Renal pelvis (tissue), 12 donors: Measurements from ENCODE around the gene LRRC30. TPM values are rescaled to one million over a fixed set of nuclear protein-coding genes. Genes with fewer than 3 reads are reported as not detected.
"Not testable (repeated sequence)": the region's sequence is repeated elsewhere in the genome, so short reads cannot be mapped to it uniquely, and the experiment has no call there.

Source experiments
- DNase-seq: peaks from one replicate; pipeline ENCODE4 v3.0.0-alpha.2; 2013
- long read RNA-seq, 16 experiments: transcript quantifications; one replicate each; lab custom pipeline, GENCODE V29; 2026
- polyA plus RNA-seq, 3 donors: library from polyadenylated mRNA; unstranded; fragments of 120-200 nt; gene quantifications; one replicate each; pipeline ENCODE4 v1.2.1, GENCODE V29; 2013; ENCODE audit not compliant: insufficient read length in 3 of 3

Gene LRRC30
- under 1 TPM in 2 of 3 donors, not detected in 1; 0.11 to 0.69 TPM for polyA plus RNA-seq
- long read RNA-seq, donor 1 = 0 reads
- long read RNA-seq, donor 2 = 0 reads
- long read RNA-seq, donor 3 = 0 reads
- long read RNA-seq, donor 4 = 0 reads
- long read RNA-seq, donor 5 = 0 reads
- long read RNA-seq, donor 6 = 0 reads
- long read RNA-seq, donor 7 = 0 reads
- long read RNA-seq, donor 8 = 0 reads
- long read RNA-seq, donor 9 = 0 reads
- long read RNA-seq, donor 10 = 0 reads
- long read RNA-seq, donor 11 = 0 reads
- long read RNA-seq, donor 12 = 0 reads
- long read RNA-seq, donor 13 = 0 reads
- long read RNA-seq, donor 14 = 0 reads
- long read RNA-seq, donor 15 = 0 reads
- long read RNA-seq, donor 16 = 0 reads

- DNase-seq = no peak
Measured at GRCh38 chr18:7230626-7231349, at the start of gene LRRC30. LRRC30 (plus strand) TSS chr18:7231089; CDS start chr18:7231139, 50 bp downstream.

GRCh38 chr18:7185701-7186100 lies 45.2 kb upstream of the LRRC30 start:
- no peak for DNase-seq

GRCh38 chr18:7190547-7191156 lies 40.2 kb upstream of the LRRC30 start:
- no peak for DNase-seq

- DNase-seq = no peak
Measured at GRCh38 chr18:7191736-7192135, 39.2 kb upstream of the LRRC30 start.

- DNase-seq = no peak
Measured at GRCh38 chr18:7195266-7195665, 35.6 kb upstream of the LRRC30 start.

GRCh38 chr18:7196421-7196820 lies 34.5 kb upstream of the LRRC30 start:
- DNase-seq = no peak

GRCh38 chr18:7197854-7198253 lies 33.0 kb upstream of the LRRC30 start:
- DNase-seq = no peak

- no peak for DNase-seq
Measured at GRCh38 chr18:7198326-7198725, 32.6 kb upstream of the LRRC30 start.

DNA sequence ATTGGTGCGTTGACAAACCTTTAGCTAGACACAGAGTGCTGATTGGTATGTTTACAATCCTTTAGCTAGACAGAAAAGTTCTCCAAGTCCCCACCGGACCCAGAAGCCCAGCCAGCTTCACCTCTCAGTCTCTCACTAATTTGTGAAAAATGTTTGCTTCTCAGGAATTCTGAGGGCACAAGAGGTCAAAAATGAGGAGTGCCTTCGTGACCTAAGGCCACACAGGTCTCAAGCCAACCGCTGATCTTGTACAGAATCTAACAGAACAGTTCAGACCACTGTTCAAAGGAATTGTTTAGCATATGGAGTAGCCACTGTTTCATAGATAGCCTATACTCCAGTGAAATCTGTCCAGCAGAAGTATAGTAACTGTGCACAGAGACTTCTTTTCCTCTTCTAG lies 29.8 kb upstream of the LRRC30 start:
- no peak for DNase-seq

- DNase-seq = no peak
Measured at GRCh38 chr18:7202169-7202568, 28.7 kb upstream of the LRRC30 start.

- not testable (repeated sequence) for DNase-seq
Measured at GRCh38 chr18:7203601-7204000, 27.3 kb upstream of the LRRC30 start.

GRCh38 chr18:7205346-7205745 lies 25.5 kb upstream of the LRRC30 start:
- DNase-seq = peak; percentile 17

GRCh38 chr18:7206217-7206616 lies 24.7 kb upstream of the LRRC30 start:
- no peak for DNase-seq

DNA sequence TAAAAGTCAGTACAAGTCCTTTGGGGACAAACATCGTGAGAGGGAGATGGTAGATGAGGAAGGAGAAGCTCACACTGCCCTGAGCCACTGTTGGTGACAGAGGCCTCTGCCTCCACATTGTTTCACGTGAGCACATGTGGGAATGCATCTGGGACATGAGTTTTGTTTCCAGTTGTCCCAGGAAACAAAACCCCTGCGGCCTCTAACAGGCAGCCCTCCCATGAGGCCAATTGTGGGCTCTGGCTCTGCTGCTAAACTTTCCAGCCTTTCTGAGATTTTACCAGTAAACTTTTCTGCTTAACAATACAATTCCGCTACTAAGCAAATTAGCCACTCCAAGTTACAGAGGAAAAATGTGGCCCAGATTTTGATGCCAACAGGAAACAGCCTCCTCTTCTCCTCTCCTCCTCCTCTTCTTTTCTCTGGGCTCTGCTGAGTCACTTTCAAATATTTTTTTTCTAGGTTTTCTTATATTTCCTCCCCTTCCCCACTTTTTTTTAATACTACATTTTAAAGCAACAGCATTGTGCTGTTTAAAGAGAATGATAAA lies 23.4 kb upstream of the LRRC30 start:
- DNase-seq = no peak

- no peak for DNase-seq
Measured at GRCh38 chr18:7221424-7222155, 9.3 kb upstream of the LRRC30 start.

GRCh38 chr18:7224198-7224597 lies 6.7 kb upstream of the LRRC30 start:
- no peak for DNase-seq

DNA sequence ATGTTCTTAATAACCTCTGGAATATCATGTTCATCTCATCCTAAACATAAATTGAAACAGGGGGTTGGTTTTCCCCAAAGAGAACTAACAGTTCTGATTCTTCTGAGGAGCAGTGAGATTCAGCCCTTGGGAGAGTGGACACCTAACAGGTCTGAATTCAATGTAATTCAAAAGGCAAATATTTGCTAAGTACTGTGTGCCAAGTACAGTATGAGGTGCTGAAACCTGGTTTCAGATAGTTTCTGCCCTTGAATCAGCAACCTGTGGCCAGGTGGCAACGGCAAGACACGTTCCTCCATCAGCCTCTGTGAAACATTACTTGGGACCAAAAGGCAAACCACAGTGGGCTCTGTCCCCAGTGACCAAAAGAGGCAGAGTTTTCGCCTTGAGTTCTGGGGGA lies 1.3 kb downstream of the LRRC30 start:
- no peak for DNase-seq

DNA sequence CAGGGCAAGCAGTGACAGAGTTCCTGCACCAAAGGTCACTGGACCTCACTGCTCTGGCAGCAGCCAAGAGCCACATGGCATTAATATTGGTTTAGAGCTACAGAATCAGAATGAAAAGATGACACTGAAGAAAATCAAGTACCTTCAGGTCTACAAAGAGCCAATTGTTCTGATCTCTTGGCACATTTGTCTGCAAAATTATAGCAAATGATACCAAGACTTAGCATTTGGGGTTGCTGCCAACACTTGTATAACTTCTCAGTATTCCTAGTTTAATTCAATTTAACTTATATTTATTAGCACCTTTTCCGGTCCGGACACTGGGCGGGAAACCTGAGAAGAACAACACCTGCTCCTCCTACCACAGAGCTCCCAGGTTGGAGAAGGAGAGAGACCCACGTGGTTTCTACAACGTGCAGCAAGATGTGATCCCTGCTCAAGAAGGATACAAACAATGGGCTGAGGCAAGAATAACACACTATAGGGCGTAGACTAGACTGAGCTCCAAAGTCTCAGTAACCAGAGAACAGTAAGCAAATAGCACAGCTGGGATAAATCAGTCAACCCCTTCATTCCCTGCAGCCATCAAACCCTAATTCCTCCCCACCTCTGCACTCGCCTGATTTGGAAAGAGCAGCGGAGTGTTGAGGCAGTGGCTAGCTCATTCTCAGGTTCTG lies 2.4 kb downstream of the LRRC30 start:
- DNase-seq = no peak

- DNase-seq = no peak
Measured at GRCh38 chr18:7234091-7234490, 3.2 kb downstream of the LRRC30 start.

DNA sequence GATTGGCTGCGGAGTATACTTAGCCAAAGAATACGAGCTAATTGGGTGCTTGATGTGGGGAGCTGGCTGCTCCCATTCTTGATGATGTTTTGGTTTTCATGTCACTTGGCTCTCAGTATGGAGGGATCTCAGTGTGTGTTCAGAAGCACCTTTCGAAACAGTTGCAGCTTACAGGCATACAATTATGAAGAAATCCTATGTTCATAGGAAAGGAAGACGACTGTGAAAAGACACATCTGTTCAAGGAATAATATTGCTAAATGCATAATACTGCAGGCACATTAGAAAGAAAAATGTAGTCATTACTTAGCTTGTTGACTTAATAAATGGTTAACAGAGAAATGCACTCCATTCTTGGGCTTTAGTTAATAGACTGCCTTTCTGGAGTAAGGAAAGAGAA lies 4.1 kb downstream of the LRRC30 start:
- DNase-seq = no peak

DNA sequence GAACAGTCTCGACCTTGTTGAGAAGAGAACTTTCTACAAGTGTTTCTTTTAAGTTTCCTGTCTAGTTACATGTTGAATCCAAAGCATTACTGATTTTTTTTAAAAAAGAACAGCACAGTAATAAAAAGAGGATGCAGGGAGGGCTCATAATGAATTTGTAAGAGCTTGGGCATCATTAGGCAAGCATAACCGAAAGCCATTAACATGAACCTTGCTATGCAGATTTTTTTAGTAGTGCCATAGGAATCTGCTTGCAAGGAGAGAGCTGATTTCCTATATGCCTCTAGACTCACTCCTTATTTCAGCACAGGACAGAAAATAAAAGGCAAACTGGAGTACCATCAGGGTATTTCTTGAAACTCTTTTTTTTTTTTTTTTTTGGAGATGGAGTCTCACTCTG lies 5.2 kb downstream of the LRRC30 start:
- DNase-seq = no peak
